Measurements from ENCODE around the gene ZDHHC11.

The ZDHHC11 gene

DNA sequence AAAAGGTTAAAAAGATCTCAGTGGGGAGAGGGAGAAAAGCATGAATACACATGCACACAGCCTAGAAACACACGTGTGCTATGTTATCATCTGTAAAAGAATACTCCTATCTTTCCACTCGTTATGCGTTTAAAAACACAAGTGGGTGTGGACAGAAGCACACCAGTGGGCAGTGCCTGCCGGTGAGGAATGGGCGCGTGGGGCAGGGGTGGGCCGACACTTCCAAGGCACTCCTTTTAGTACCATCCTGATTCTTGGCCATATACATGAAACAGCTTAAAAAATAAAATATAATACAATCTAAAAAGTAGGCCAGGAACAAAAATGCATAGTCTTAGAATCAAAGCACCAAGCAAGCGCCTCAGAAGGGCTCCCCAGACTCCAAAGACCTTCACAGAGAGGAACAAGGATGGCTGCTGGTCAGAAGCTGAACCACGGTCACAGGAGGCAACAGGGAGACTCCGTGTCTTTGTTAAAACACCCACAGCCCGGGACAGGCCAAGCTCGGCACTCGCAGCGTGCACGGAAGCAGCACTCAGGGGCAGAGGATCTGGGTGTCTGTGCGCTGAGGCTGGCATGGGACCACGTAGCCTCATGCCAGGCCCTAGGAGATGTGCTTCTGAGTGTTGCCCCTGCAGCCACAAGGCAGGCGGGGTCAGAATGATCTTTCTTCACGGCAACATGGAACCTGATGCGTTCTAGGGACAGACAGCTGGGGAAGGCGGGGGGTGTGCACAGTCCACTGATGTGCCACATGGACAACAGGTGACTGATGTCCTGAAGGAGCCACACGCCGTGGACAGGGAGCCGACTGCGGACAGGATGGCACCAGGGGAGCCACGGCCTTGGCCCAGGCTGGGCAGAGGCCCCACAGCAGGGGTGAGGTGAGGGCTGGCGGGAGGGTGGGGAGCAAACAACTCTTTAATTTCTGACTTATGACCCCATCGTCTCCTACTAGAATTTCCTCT is 25.9 kb upstream of the ZDHHC11 start:
- Histone ChIP-seq H3K36me3 (ENCODE audit: insufficient read depth, low read length) (peaks cover 61% of the 10 kb centered on the region), H3K27ac (ENCODE audit: low read depth, low read length) (no peak overlapping the region), H3K4me3 (ENCODE audit: low read depth in 1 of 2, low read length in 2 of 2) (no peak overlapping the region), H3K27me3 (ENCODE audit: control insufficient read depth in 1 of 2, insufficient read depth in 2 of 2, low read length in 2 of 2) (no peaks in the 10 kb centered on the region), H3K9me3 (ENCODE audit: low read length) (no peaks in the 10 kb centered on the region), H3K9ac (ENCODE audit: low read length) (no peak overlapping the region), H3K4me1 (ENCODE audit: insufficient read depth, low read length) (no peaks in the 10 kb centered on the region)

DNA sequence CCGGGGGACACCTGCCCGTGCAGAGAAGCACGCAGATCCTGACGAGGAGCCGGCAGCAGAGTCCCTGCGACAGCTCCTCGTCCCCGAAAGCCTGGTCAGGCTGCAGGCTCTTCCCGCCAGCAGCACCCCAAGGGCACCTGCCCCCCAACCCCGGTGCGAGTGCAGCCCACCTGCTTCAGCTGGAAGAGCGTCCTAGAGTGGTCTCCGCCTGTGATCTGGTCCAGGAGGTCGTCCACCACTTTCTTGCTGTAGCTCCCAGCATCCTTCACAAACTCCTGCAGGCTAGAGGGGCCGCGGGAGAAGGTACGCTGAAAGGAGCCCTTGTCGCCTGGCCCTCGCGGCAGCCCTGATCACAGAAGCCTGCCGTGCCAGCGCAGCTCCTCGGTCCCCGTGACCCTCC is 25.1 kb upstream of the ZDHHC11 start:
- H3K4me1 ChIP-seq (ENCODE audit: insufficient read depth, low read length), result no peaks in the 10 kb centered on the region
- no peaks in the 10 kb centered on the region for H3K27me3 ChIP-seq (ENCODE audit: control insufficient read depth in 1 of 2, insufficient read depth in 2 of 2, low read length in 2 of 2)
- peaks cover 61% of the 10 kb centered on the region for H3K36me3 ChIP-seq (ENCODE audit: insufficient read depth, low read length)
- no peak overlapping the region for H3K4me3 ChIP-seq (ENCODE audit: low read depth in 1 of 2, low read length in 2 of 2)
- H3K9me3 ChIP-seq (ENCODE audit: low read length), result no peaks in the 10 kb centered on the region
- no peak overlapping the region for H3K9ac ChIP-seq (ENCODE audit: low read length)
- H3K27ac ChIP-seq (ENCODE audit: low read depth, low read length), result no peak overlapping the region

DNA sequence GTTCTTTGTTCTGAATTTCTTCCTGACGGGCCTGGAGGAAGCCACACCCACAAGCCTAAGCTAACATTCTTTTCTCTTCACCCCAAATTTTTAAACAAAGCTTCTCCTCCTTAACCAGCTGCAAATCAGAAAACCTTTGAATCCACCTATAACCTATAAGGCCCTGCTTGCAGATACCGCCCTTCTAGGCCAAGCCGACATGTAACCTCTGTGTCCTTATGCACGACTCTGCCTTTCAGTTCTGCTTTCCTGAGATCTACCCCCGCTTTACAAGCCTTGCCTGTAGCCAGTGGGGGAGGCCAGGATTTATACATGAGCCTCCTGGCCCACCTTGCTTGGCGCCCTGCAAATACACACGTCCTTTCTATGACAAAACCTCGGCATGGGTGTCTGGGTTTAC is 22.5 kb upstream of the ZDHHC11 start:
- H3K9me3 ChIP-seq (ENCODE audit: low read length), result no peaks in the 10 kb centered on the region
- H3K9ac ChIP-seq (ENCODE audit: low read length), result no peak overlapping the region
- no peak overlapping the region for H3K27ac ChIP-seq (ENCODE audit: low read depth, low read length)
- no peaks in the 10 kb centered on the region for H3K4me1 ChIP-seq (ENCODE audit: insufficient read depth, low read length)
- no peak overlapping the region for H3K4me3 ChIP-seq (ENCODE audit: low read depth in 1 of 2, low read length in 2 of 2)
- no peaks in the 10 kb centered on the region for H3K27me3 ChIP-seq (ENCODE audit: control insufficient read depth in 1 of 2, insufficient read depth in 2 of 2, low read length in 2 of 2)
- H3K36me3 ChIP-seq (ENCODE audit: insufficient read depth, low read length), result peaks cover 83% of the 10 kb centered on the region

DNA sequence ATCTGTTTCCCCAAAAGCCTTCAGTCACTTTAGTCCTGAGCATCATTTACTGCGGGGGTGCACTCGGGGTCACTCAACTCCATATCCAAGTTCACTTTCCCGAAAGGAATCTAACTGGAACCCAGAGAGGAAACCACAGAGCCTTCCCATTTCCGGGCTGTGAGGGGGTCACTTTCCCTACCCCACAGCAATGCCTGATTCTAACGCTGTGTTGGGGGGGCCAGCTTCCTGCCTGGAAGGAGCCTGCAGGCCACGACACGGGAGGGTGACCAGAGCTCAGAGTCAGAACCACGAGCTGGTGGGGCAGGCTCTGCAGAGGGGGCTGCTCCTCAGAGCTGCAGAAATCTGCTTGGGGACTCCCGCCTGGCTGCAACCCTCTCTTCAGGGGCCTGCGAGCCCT is 21.5 kb upstream of the ZDHHC11 start:
- H3K27ac ChIP-seq (ENCODE audit: low read depth, low read length), result no peak overlapping the region
- no peak overlapping the region for H3K4me3 ChIP-seq (ENCODE audit: low read depth in 1 of 2, low read length in 2 of 2)
- no peaks in the 10 kb centered on the region for H3K9me3 ChIP-seq (ENCODE audit: low read length)
- no peaks in the 10 kb centered on the region for H3K4me1 ChIP-seq (ENCODE audit: insufficient read depth, low read length)
- no peak overlapping the region for H3K9ac ChIP-seq (ENCODE audit: low read length)
- H3K27me3 ChIP-seq (ENCODE audit: control insufficient read depth in 1 of 2, insufficient read depth in 2 of 2, low read length in 2 of 2), result no peaks in the 10 kb centered on the region
- H3K36me3 ChIP-seq (ENCODE audit: insufficient read depth, low read length), result peaks cover 82% of the 10 kb centered on the region

DNA sequence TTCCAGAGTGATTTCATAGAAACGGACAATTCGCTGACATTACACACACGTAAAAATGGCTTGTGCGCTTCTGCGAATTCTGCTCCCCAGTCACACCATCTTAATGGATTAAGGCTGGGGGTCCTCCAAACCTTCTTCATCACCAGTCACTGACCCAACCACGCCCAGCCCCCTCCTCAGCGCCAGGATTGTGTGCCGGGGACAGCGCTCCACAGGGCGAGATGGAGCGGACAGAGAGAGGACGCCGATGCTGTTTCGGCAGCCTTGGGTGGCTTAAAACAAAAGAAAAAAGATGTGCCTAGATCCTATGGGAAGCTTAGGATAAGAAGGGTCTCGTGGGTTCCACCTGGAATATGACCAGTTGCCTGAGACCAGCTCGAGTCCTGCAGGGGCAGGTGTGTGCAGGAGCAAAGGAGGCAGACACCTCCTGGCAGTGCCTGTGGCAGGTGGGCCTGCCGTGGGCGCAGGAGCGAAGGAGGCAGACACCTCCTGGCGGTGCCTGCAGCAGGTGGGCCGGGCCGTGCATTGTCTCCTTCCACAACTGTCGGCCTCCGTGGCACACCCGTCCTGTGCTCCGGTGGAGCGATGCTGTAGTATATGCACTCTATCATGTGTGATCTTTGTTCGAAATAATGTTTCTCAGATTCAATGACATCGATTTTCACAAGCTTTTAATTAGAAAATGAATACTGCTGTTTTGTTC is 21.0 kb upstream of the ZDHHC11 start:
- Histone ChIP-seq H3K27ac (ENCODE audit: low read depth, low read length) (no peak overlapping the region), H3K4me3 (ENCODE audit: low read depth in 1 of 2, low read length in 2 of 2) (no peak overlapping the region), H3K4me1 (ENCODE audit: insufficient read depth, low read length) (no peaks in the 10 kb centered on the region), H3K9me3 (ENCODE audit: low read length) (no peaks in the 10 kb centered on the region), H3K9ac (ENCODE audit: low read length) (no peak overlapping the region), H3K27me3 (ENCODE audit: control insufficient read depth in 1 of 2, insufficient read depth in 2 of 2, low read length in 2 of 2) (no peaks in the 10 kb centered on the region), H3K36me3 (ENCODE audit: insufficient read depth, low read length) (peaks cover 82% of the 10 kb centered on the region)

DNA sequence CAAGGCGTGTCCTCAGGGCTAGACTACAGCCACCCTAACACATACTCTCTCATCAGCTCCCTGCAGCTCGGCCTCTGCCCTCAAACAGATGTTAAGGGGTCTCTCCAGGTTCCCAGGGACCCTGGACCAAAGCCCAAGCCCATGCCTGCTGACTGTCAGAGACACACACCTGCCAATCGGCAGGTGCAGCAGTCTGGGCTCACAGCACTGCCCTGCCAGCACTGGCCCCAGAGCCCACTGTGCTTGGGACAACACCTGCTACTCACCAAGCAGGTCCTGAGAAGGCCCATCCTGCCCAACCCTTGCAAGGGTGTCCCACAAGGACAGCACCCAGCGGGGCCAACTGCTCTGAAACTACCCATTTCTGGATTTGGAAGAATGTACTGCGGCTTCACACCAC is 20.2 kb upstream of the ZDHHC11 start:
- peaks cover 80% of the 10 kb centered on the region for H3K36me3 ChIP-seq (ENCODE audit: insufficient read depth, low read length)
- H3K4me3 ChIP-seq (ENCODE audit: low read depth in 1 of 2, low read length in 2 of 2), result no peak overlapping the region
- no peaks in the 10 kb centered on the region for H3K4me1 ChIP-seq (ENCODE audit: insufficient read depth, low read length)
- H3K27me3 ChIP-seq (ENCODE audit: control insufficient read depth in 1 of 2, insufficient read depth in 2 of 2, low read length in 2 of 2), result no peaks in the 10 kb centered on the region
- no peak overlapping the region for H3K27ac ChIP-seq (ENCODE audit: low read depth, low read length)
- H3K9me3 ChIP-seq (ENCODE audit: low read length), result no peaks in the 10 kb centered on the region
- no peak overlapping the region for H3K9ac ChIP-seq (ENCODE audit: low read length)

DNA sequence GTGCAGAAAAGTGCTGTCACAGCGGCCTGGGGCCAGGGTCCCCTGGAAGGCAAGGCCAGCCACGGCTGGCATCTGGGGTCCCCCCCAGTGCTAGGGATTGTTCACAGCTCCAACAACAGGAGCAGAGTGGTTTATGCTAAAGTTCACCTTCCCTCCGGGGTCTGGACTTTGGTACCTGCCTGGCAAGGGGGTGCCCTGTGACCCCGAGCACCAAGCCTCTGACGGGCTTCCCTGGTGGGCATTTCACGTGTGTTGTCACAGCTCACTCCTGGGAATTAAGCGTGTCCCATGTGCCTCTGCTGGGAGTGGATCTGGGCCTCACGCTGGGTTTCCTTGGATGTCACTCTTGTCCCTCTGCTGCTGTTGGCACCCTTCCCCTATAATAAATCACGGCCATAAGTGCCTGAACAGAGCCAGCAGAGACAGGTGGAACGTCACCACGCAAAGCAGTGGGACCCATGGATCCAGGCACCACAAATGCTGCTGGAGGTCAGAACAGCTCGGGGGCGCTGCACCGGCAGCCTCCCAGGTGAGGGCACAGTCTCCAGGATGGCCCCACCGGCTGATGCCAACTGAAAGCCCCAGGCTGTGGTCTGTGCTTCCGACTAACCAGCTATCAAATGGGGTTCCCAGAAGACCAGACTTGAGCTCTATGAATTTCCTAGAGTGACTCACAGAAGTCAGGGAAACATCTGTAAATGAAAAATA is 17.8 kb upstream of the ZDHHC11 start:
- H3K4me3 ChIP-seq (ENCODE audit: low read depth in 1 of 2, low read length in 2 of 2), result no peak overlapping the region
- H3K27me3 ChIP-seq (ENCODE audit: control insufficient read depth in 1 of 2, insufficient read depth in 2 of 2, low read length in 2 of 2), result no peaks in the 10 kb centered on the region
- H3K9me3 ChIP-seq (ENCODE audit: low read length), result no peaks in the 10 kb centered on the region
- H3K9ac ChIP-seq (ENCODE audit: low read length), result no peak overlapping the region
- no peak overlapping the region for H3K27ac ChIP-seq (ENCODE audit: low read depth, low read length)
- no peaks in the 10 kb centered on the region for H3K4me1 ChIP-seq (ENCODE audit: insufficient read depth, low read length)
- peaks cover 84% of the 10 kb centered on the region for H3K36me3 ChIP-seq (ENCODE audit: insufficient read depth, low read length)

DNA sequence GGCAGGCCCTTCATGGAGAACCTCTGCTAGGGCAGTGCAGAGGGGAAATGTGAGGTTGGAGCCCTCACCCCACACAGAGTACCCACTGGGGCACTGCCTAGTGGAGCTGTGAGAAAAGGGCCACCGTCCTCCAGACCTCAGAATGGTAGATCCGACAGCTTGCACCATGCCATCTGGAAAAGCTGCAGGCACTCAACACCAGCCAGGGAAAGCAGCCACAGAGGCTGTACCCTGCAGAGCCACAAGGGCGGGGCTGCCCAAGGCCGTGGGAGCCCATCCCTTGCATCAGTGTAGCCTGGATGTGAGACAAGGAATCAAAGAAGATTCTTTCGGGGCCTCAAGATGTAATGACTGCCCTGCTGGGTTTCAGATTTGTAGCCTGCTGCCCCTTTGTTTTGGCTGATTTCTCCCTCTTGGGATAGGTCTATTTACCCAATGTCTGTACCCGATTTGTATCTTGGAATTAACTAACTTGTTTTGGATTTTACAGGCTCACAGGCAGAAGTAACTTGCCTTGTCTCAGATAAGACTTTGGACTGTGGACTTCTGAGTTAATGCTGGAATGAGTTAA is 16.6 kb upstream of the ZDHHC11 start:
- H3K36me3 ChIP-seq (ENCODE audit: insufficient read depth, low read length), result peaks cover 89% of the 10 kb centered on the region

DNA sequence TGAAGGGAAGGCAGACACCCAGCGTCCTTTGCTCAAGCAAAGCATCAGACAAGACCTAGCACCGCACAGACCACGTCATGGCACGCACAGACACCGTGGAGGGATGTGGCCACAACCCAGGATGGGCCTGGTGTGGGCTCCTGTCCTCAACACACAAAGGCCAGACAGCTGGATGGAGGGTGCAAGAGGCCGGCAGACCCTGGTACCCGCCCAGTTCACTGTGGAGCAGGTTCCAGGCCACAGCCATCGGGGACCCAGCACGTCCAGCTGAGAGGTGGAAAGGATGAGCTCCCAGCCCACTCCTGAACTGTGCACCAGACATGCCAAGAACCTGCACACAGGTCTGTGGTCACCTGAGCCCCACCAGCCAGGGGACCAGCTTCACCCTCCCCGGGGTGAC is 15.0 kb upstream of the ZDHHC11 start:
- no peak overlapping the region for H3K9ac ChIP-seq (ENCODE audit: low read length)
- H3K4me3 ChIP-seq (ENCODE audit: low read depth in 1 of 2, low read length in 2 of 2), result no peak overlapping the region
- no peaks in the 10 kb centered on the region for H3K27me3 ChIP-seq (ENCODE audit: control insufficient read depth in 1 of 2, insufficient read depth in 2 of 2, low read length in 2 of 2)
- peaks cover 78% of the 10 kb centered on the region for H3K36me3 ChIP-seq (ENCODE audit: insufficient read depth, low read length)
- H3K4me1 ChIP-seq (ENCODE audit: insufficient read depth, low read length), result no peaks in the 10 kb centered on the region
- H3K9me3 ChIP-seq (ENCODE audit: low read length), result no peaks in the 10 kb centered on the region
- no peak overlapping the region for H3K27ac ChIP-seq (ENCODE audit: low read depth, low read length)

More for the DNA sequence above, 16.6 kb upstream of the ZDHHC11 start:
- Histone ChIP-seq H3K9ac (ENCODE audit: low read length) (no peak overlapping the region), H3K4me3 (ENCODE audit: low read depth in 1 of 2, low read length in 2 of 2) (no peak overlapping the region), H3K4me1 (ENCODE audit: insufficient read depth, low read length) (no peaks in the 10 kb centered on the region), H3K27ac (ENCODE audit: low read depth, low read length) (no peak overlapping the region), H3K9me3 (ENCODE audit: low read length) (no peaks in the 10 kb centered on the region), H3K27me3 (ENCODE audit: control insufficient read depth in 1 of 2, insufficient read depth in 2 of 2, low read length in 2 of 2) (no peaks in the 10 kb centered on the region)

DNA sequence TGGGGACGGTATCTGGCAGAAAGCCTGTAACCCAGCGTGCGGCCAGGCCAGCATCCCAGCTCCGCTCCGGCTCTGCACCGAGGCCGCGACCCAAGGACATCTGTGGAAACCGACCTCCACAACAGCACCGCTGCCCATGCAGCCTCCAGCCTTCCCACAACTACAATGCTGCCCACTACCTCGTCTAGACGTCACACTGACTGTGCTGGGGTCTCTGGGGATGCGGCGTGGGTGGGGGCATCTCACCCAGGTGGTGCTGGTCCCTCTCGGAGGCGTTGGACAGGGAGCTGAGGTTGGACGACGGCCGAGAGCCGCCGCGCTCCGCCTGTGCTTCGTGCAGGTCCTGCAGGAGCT is 14.4 kb upstream of the ZDHHC11 start:
- no peaks in the 10 kb centered on the region for H3K27me3 ChIP-seq (ENCODE audit: control insufficient read depth in 1 of 2, insufficient read depth in 2 of 2, low read length in 2 of 2)
- H3K9me3 ChIP-seq (ENCODE audit: low read length), result no peaks in the 10 kb centered on the region
- no peak overlapping the region for H3K9ac ChIP-seq (ENCODE audit: low read length)
- peaks cover 72% of the 10 kb centered on the region for H3K36me3 ChIP-seq (ENCODE audit: insufficient read depth, low read length)
- no peak overlapping the region for H3K27ac ChIP-seq (ENCODE audit: low read depth, low read length)
- no peak overlapping the region for H3K4me3 ChIP-seq (ENCODE audit: low read depth in 1 of 2, low read length in 2 of 2)
- no peaks in the 10 kb centered on the region for H3K4me1 ChIP-seq (ENCODE audit: insufficient read depth, low read length)

DNA sequence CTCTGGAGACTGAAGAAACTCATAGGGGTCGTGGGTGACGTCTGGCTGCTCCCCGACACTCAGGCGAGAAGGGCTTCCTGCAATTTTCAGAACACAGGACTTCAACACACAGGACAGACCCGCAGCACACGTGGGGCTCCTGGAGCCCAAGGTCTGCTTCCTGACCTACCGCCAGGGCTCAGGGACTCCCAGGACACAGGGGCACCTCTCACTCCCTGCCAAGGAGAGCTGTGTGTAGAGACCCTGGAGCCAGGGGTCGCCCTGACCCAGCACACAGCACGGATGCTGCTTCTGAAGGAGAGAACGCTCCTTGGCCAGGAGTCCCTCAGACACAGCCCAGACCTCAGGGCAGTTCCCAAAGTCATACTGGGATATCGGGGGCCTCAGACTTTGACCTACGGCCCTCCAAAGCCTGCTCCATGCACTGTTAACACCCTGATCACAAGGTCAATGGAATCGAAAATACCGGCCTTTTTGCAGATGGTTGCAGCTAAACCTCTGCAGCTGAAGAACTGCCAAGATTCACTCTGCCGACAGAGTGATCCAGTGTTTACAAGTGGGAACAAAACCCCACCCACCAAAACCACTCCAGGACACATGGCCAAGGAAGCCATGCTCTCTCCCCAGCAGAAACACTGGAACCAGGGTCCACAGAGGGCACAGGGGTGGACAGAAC is 13.8 kb upstream of the ZDHHC11 start:
- Histone ChIP-seq H3K4me1 (ENCODE audit: insufficient read depth, low read length) (no peaks in the 10 kb centered on the region), H3K9ac (ENCODE audit: low read length) (no peak overlapping the region), H3K27me3 (ENCODE audit: control insufficient read depth in 1 of 2, insufficient read depth in 2 of 2, low read length in 2 of 2) (no peaks in the 10 kb centered on the region), H3K27ac (ENCODE audit: low read depth, low read length) (no peak overlapping the region), H3K36me3 (ENCODE audit: insufficient read depth, low read length) (peaks cover 67% of the 10 kb centered on the region), H3K4me3 (ENCODE audit: low read depth in 1 of 2, low read length in 2 of 2) (no peak overlapping the region), H3K9me3 (ENCODE audit: low read length) (no peaks in the 10 kb centered on the region)
